NCI-H2227 treated with DMSO at 0.1 percent for 48 hours (cell line): ENCODE data around the gene MLLT10.
"Not testable (repeated sequence)": the region's sequence is repeated elsewhere in the genome, so short reads cannot be mapped to it uniquely, and the experiment has no call there.

ENCODE experiments used
- DNase-seq: peaks from one replicate; lab custom pipeline; 2025; lab: John Stamatoyannopoulos, UW

MLLT10 gene

GRCh38 chr10:21528236-21529031, 5.6 kb upstream of the MLLT10 start:
- DNase-seq: peak; percentile 64

GRCh38 chr10:21529032-21529910, 4.8 kb upstream of the MLLT10 start:
- DNase-seq: no peak

- DNase-seq: no peak
Observed at GRCh38 chr10:21530168-21530567, 3.9 kb upstream of the MLLT10 start.

GRCh38 chr10:21530641-21531040, 3.4 kb upstream of the MLLT10 start:
- no peak for DNase-seq

DNA sequence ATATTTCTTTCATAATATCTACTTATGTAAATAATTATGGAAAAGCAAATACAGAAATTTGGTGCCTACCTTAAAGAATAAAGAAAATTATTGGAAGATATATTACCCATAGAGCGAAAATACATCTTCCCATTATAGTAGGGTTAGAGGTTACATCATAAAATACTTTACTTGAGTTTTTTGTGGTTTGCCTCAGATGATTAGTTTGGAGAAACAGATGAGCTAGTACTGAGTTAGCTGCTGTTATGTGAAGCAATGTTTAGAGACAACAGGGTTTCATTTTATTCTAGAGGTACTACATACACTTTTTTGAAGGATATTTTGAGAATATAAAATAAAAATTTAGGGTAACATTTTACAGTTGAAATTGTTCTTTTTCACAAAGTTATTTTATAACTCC, 2.9 kb upstream of the MLLT10 start:
- no peak for DNase-seq

DNA sequence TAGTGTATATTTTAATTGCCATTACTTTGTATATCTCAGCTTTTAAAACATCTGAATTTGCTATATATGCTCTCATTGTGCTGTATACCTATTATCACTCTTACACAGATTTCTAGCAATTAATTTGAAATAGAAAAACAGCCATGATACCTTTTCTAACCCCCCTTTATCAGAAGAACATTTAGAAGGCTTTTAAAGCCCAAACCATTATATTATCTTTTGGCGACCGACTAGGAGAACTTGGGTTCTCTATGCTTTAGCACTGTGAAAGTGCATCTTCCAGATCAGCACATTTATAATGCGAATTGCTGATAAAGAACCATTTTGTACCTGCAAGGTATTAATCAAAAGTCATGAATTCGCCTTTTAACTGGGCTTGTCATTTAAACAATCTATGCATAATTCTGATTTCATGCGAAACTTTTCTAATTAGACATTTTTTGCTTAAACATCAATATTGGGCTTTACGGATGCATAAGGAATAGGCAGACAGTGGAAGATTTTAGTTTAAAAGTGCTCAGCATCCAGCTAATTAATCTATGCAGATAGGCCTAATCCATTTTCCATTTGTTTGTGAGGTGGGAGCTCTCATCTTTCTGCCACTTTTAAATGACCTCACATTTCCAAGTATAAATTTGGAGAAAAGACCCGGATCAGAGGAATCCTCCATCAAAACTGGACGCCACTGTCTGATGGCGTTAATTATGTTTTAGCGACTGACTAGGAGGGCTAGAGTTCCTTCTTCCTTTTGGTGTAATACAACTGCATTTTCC, 1.2 kb upstream of the MLLT10 start:
- DNase-seq: no peak

DNA sequence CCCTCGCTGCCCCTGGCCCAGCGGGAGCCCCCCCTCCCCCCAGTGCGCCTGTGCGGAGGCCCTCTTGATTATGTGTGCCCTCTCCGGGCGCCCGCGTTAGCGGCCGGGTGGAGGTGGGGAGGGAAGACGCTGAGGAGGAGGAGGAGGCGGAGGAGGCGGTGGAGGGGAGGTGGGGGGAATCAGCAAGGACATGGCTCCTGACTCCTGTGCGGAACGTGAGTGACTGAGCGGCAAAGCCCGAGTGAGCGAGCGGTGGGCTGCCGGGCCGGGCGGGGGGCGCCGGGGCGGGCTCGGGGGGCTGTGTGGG, 201 bp downstream of the MLLT10 start:
- no peak for DNase-seq

GRCh38 chr10:21534604-21535493, 817 bp downstream of the MLLT10 start:
- no peak for DNase-seq

- no peak for DNase-seq
Observed at GRCh38 chr10:21535494-21535965, 1.5 kb downstream of the MLLT10 start.

- DNase-seq: not testable (repeated sequence)
Observed at GRCh38 chr10:21535976-21536375, 1.9 kb downstream of the MLLT10 start.

GRCh38 chr10:21536874-21537273, 2.8 kb downstream of the MLLT10 start:
- DNase-seq: no peak

DNA sequence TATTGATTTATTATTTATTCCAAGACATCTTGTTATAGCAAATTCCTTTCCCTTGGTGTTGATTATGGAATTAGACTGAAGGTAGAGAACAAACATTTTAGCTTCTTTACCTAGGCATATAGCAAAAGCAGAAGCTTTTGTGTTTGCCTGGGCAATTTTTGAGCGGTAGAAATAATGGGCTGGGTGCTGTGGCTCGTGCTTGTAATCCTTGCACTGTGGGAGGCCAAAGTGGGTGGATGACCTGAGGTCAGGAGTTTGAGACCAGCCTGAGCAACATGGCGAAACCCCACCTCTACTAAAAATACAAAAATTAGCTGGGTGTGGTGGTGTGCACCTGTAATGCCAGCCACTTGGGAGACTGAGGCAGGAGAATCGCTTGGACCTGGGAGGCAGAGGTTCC, 6.7 kb downstream of the MLLT10 start:
- DNase-seq: not testable (repeated sequence)

DNA sequence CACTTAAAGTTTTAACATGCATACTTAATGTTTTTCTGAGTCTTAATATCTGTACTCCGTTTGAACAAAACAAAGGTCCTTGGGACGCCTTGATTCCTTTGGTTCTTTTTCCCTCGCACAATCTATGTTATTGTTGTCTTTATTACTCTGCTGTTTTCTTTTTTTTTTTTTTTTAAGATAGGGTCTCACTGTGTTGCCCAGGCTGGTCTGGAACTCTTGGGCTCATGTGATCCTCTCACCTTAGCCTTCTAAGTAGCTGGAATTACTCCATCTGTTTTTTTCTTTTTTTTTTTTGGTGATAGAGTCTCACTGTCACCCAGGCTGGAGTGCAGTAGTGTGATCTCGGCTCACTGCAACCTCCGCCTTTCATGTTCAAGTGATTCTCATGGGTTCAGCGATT, 13.2 kb downstream of the MLLT10 start:
- DNase-seq: no peak

DNA sequence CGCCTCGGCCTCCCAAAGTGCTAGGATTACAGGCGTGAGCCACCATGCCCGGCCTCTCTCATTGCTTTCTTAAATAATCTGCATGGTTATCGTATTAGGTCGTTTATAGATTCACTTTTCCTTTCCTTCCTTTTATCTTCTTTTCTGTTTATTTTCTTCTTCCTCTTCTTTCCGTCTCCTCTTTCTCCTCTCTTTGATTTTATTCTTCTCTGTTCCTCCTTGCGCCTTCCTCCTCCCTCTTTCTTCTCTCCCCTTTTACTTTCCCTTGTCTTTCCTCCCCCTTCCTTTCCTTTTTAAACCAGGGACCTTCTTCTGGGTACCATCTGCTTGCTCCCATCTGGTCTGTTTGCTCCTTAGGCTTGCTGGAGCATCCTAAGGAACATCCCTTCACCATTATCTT, 18.6 kb downstream of the MLLT10 start:
- no peak for DNase-seq

DNA sequence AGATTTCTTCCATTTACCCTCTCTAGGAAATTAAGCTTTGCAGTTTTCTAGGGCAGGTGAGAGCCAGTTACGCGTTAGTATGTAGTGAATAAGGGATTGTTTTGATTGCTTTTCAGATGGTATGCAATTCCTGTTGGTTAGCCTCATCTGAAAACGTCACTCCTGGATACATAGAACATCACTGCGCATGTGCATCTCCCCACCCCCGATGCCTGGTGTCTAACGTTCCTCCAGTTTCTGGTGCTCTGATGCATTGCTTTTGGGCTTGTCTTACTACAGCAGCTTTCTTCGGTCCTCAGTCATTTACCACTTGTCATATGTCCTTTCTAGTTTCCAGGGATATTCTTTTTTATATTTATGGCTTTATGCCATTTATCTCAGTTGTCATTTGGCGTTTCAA, 22.5 kb downstream of the MLLT10 start:
- no peak for DNase-seq

DNA sequence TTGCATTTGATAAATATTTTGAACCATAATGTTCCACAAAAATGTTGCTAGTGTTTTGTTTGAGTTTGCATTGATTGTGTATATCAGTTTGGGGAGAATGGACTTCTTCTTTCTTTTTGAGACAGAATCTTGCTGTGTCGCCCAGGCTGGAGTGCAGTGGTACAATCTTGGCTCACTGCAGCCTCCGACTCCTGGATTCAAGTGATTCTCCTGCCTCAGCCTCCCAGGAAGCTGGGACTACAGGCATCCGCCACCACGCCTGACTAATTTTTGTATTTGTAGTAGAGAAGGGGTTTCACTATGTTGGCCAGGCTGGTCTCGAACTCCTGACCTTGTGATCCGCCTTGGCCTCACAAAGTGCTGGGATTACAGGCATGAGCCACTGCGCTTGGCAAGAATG, 25.0 kb downstream of the MLLT10 start:
- DNase-seq: not testable (repeated sequence)

DNA sequence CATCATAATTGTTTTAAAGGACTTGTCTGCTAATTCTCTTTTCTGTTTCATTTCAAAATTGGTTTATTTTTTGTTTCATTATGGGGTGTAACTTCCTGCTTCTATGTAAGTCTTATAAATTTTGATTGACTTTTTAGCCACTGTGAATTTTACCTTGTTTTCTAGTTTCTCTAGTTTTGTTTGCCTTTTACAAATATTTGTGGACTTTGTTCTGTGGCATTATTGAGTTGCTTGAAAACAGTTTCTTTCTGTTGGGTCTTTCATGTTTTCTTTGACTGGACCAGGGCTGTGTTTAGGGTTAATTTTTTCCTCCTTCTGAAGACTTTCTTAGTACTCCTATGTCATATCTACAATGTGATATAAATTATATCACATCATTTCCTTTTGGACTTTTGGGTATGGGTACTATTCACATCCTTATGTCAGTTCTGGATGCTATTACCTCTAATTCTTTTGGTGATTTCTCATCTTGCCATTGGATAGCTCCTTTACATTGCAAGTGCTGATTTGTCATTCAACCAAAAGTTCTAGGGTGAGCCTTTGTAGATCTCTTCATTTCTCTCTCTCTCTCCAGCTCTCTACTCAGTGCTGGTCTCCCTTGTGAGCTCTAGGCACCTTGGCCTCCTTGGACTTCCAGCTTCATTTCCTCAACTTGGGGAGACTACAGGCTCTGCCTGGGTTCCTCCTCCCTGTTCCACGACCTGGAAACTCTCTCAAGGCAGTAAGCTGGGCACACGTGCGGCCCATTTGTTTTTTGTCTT, 36.9 kb downstream of the MLLT10 start:
- no peak for DNase-seq

DNA sequence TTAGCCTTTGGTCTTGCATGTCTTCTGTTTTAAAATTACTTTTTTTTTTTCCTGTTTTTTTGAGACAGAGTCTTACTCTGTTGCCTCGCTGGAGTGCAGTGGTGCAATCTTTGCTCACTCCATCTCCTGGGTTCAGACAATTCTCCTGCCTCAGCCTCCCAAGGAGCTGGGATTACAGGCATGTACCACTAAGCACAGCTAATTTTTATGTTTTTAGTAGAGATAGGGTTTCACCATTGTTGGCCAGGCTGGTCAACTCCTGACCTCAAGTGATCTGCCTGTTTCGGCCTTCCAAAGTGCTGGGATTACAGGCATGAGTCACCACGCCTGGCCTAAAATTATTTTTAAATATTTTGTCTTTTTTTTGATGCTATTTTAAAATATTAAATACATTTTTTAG, 38.5 kb downstream of the MLLT10 start:
- no peak for DNase-seq

GRCh38 chr10:21574514-21574913, 40.5 kb downstream of the MLLT10 start:
- not testable (repeated sequence) for DNase-seq

- no peak for DNase-seq
Observed at GRCh38 chr10:21579291-21579690, 45.3 kb downstream of the MLLT10 start.

DNA sequence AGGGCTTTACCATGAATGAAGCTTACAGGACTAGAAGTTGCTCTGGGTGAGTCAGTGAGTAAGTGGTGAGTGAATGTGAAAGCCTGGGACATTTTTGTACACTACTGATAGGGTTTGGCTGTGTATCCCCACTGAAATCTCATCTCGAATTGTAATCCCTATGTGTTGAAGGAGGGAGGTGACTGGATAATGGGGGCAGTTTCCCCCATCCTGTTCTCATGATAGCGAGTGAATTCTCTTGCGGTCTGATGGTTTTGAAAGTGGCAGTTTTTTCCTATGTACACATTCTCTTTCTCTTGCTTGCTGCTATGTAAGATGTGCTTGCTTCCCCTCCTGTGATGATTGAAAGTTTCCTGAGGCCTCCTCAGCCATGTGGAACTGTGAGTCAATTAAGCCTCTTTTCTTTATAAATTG, 47.4 kb downstream of the MLLT10 start:
- not testable (repeated sequence) for DNase-seq
